Heart right ventricle (tissue), 16 donors: Measurements from ENCODE around the gene RAP1GAP2. TPM values are rescaled to one million over a fixed set of nuclear protein-coding genes. Genes with fewer than 3 reads are reported as not detected.

Experiments used
- ATAC-seq, 8 donors: fragments of 200-7000 bp; cut with Tn5 transposase; one replicate each; pipeline ENCODE4 v1.9.1; 2020; ENCODE audit warnings: mild to moderate bottlenecking in 8 of 8, moderate library complexity in 8 of 8, moderate number of reproducible peaks in 1 of 8
- DNase-seq, 2 donors: peaks; one replicate each; pipeline ENCODE4 v3.0.0-alpha.2; 2020
- H3K27ac ChIP-seq, 10 donors: fragments of 200-600 bp; sonication (generic) in 2 of 10; one replicate each; pipeline versions ENCODE4 v1.5.0 to v1.8.0; 2020 to 2022; ENCODE audit warnings: mild to moderate bottlenecking in 3 of 10
- H3K27me3 ChIP-seq, 7 donors: fragments of 200-600 bp; one replicate each; pipeline ENCODE4 v1.8.0; 2021 to 2022; ENCODE audit warnings: mild to moderate bottlenecking in 2 of 7
- H3K36me3 ChIP-seq, 9 donors: fragments of 200-600 bp; sonication (generic) in 1 of 9; one replicate each; pipeline versions ENCODE4 v1.5.0 to v1.8.0; 2020 to 2022; ENCODE audit warnings: mild to moderate bottlenecking in 2 of 9
- H3K4me1 ChIP-seq, 9 donors: fragments of 200-600 bp; sonication (generic) in 1 of 9; one replicate each; pipeline versions ENCODE4 v1.5.0 to v1.8.0; 2020 to 2022; ENCODE audit warnings: mild to moderate bottlenecking in 4 of 9
- H3K4me3 ChIP-seq, 10 donors: fragments of 200-600 bp; sonication (generic) in 2 of 10; one replicate each; pipeline versions ENCODE4 v1.5.0 to v1.8.0; 2020 to 2022; ENCODE audit warnings: mild to moderate bottlenecking in 7 of 10, moderate library complexity in 2 of 10
- H3K9me3 ChIP-seq, 11 donors: fragments of 200-600 bp in 10 of 11; sonication (generic) in 2 of 11; one replicate each; pipeline versions ENCODE4 v1.5.0 to v1.8.0; 2013 to 2022; ENCODE audit warnings: mild to moderate bottlenecking in 2 of 11, control low read depth in 1 of 11, moderate library complexity in 1 of 11
- WGBS, 2 donors: extraction: QIAGEN DNeasy Blood & Tissue Kit; methylation state at CpG; one replicate each; pipeline ENCODE4 v1.1.7; 2013; ENCODE audit warnings: inconsistent platforms in 1 of 2; 5-methylcytosine and 5-hydroxymethylcytosine counted together
- intact Hi-C, 10 donors: fragments of 100-400 bp; cut with DNase I; formaldehyde crosslinking; loops; one replicate each; pipeline versions ENCODE4 v1.11.1 to v1.14.2; 2022
- polyA plus RNA-seq, 2 donors: library from polyadenylated mRNA; stranded (reverse); fragments of 200-250 nt; gene quantifications; one replicate each; pipeline ENCODE4 v1.2.3, GENCODE V29; 2013
- total RNA-seq, 10 donors: library from RNA; stranded (reverse); fragmentation: NEBNext Ultra II Directional in 3 of 10; extraction: Animal tissue kit (Norgen Biotek cat#: 25700) in 3 of 10; gene quantifications; one replicate each; pipeline versions ENCODE4 v1.2.1 to v1.2.4, GENCODE V29; 2021 to 2023
- TF ChIP-seq, protein P1 (sequence below), 9 donors: fragments of 200-600 bp; sonication (generic) in 2 of 9; IDR thresholded peaks; one replicate each; pipeline versions ENCODE4 v1.5.0 to v1.8.0; 2021 to 2022; ENCODE audit warnings: antibody characterized with exemption in 9 of 9, mild to moderate bottlenecking in 5 of 9, moderate library complexity in 1 of 9
- donor health status: Arrhythmogenic right ventricular cardiomyopathy.
- donor health status: ischemic (EF 13 %, LVEDD 7.1; RV severe dilation, severe dysfunction).
- donor health status: healthy with polysubstance abuse.
- donor health status: DM: no; HTN: yes; CAD: no.
- donor health status: DM: no; HTN: no; CAD: no.
- donor health status: ischemic (EF 25% LVEDD 6.9; RV normal size, moderate dysfunction).
- donor health status: ischemic (EF 25% LVEDD 5.7; RV mildly dilated, moderate dysfunction).
- donor health status: healthy.
- donor health status: DM: yes; HTN: yes; CAD: no.
- donor health status: Ischemic cardiomyopathy.
- donor health status: ischemic (EF 35%, LVEDD 5.7; RV mildly dilated, moderate dysfunction).
- donor health status: nonischemic (EF 11% LVEDD 7.7; RV severe dilation, severe dysfunction).
- donor health status: DM: yes; HTN: yes; CAD: no.
- donor health status: PGD.
- donor health status: ischemic (EF 29% LVEDD 5.4; RV normal size, mild dysfunction).
- donor health status: nonischemic (EF 23%, LVEDD 6.1; RV moderate dilation, normal function).

RAP1GAP2 gene
- total and polyA plus RNA-seq, 12 donors: 9.5 to 51.3 (median 34.6) TPM

- ATAC-seq: peak; percentile 61 to 89 (median 88)
- peaks cover 0 to 18% (median 3%) of the 10 kb centered on the region in 9 donors for H3K4me1 ChIP-seq
- 12 to 21% methylated on average over 13 to 14 of the region's 14 CpGs for WGBS, 2 donors
- peaks cover 0 to 7% (median 0%) of the 10 kb centered on the region in 7 donors for H3K27me3 ChIP-seq
- TF ChIP-seq, protein P1, sequence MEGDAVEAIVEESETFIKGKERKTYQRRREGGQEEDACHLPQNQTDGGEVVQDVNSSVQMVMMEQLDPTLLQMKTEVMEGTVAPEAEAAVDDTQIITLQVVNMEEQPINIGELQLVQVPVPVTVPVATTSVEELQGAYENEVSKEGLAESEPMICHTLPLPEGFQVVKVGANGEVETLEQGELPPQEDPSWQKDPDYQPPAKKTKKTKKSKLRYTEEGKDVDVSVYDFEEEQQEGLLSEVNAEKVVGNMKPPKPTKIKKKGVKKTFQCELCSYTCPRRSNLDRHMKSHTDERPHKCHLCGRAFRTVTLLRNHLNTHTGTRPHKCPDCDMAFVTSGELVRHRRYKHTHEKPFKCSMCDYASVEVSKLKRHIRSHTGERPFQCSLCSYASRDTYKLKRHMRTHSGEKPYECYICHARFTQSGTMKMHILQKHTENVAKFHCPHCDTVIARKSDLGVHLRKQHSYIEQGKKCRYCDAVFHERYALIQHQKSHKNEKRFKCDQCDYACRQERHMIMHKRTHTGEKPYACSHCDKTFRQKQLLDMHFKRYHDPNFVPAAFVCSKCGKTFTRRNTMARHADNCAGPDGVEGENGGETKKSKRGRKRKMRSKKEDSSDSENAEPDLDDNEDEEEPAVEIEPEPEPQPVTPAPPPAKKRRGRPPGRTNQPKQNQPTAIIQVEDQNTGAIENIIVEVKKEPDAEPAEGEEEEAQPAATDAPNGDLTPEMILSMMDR (IDR thresholded peaks at IDR 0.05): peak; percentile 84 to 96 (median 94)
- intact Hi-C loops: loop anchor here in 9 of 10 donors (1.0 to 5.0 kb wide), 4 partner anchors 182 to 185 kb away; no protein-coding TSS in a partner anchor
- no peak overlapping the region for H3K4me3 ChIP-seq
- peak; percentile 70 to 84 for DNase-seq
- no peaks in the 10 kb centered on the region for H3K36me3 ChIP-seq
- no peaks in the 10 kb centered on the region for H3K9me3 ChIP-seq
- H3K27ac ChIP-seq: no peak overlapping the region
These were observed 32.3 kb downstream of the RAP1GAP2 start for GRCh38 chr17:2828397-2829038.

DNA sequence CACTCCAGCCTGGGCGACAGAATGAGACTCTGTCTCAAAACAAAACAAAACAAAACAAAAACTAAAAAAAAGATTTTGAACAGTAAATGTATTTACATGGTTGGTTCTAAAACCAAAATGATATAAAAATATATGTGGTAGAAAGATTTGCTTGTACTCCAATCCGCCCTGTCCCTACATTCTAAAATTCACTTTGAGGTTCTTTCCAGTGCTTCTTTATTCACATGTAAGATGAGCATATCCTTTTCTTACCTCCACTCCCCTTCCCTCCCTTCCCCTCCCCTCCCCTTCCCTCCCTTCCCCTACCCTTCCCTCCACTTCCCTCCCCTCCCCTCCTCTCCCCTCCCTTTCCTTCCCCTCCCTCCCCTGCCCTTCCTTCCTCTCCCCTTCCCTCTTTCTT is 34.4 kb downstream of the RAP1GAP2 start:
- ATAC-seq: no peak
- Histone ChIP-seq H3K4me3 (no peak overlapping the region), H3K4me1 (peaks cover 0 to 6% (median 3%) of the 10 kb centered on the region in 9 donors), H3K36me3 (no peaks in the 10 kb centered on the region), H3K27ac (no peak overlapping the region), H3K27me3 (peaks cover 0 to 7% (median 0%) of the 10 kb centered on the region in 7 donors), H3K9me3 (no peaks in the 10 kb centered on the region)
- DNase-seq: no peak
- TF ChIP-seq, protein P1 (IDR thresholded peaks at IDR 0.05): no peak
- 46 to 49% methylated on average over 2 of the region's 2 CpGs for WGBS, 2 donors
- intact Hi-C loops: no loop called here

DNA sequence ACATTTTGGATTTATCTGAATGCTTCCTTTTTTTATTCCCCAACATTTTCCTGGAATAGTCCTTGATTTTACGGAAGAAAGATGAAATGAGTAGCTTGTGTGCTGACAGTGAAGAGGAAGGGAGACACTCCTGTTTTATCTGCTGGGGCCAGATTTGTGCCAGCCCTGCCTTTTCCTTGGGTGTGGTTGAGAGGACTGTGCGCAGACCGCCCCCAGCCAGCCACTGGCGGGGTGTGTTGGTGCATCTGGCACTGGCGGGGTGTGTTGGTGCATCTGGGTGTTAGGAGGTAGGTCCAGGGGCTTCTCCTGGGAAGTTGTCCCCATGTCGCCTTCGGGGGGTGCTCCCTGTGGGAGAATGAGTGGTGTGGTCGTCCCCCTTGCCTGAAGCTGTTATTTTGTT is 39.5 kb downstream of the RAP1GAP2 start:
- intact Hi-C loops: loop anchor here in 1 of 10 donors (5.0 kb wide), 1 partner anchor 172 kb away; no protein-coding TSS in a partner anchor
- Histone ChIP-seq H3K36me3 (no peaks in the 10 kb centered on the region), H3K27ac (no peak overlapping the region), H3K4me3 (no peak overlapping the region), H3K4me1 (no peaks in the 10 kb centered on the region), H3K9me3 (no peaks in the 10 kb centered on the region), H3K27me3 (no peaks in the 10 kb centered on the region)
- TF ChIP-seq, protein P1 (IDR thresholded peaks at IDR 0.05): no peak
- WGBS, 2 donors: 64 to 68% methylated on average over 8 of the region's 8 CpGs
- DNase-seq (no peak), ATAC-seq (no peak)

DNA sequence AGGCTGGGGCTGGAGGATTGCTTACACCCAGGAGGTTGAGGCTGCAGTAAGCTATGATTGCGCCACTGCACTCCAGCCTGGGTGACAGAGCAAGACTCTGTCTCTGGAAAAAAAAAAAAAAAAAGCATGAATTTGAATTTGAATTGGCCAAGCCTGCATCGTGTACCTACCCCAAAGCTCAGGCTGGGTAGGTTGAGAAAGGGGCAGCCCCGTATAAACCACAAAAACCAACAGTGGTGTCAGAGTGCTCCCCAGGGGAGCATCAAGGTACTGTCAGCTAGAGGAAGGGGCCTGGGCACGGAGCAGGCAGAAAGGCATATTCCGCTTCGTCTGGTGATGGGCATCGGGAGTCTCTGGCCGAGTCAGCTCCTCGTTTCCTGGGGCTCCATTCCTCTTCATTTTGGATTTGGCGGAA is 40.9 kb downstream of the RAP1GAP2 start:
- Histone ChIP-seq H3K4me3 (no peak overlapping the region), H3K36me3 (no peaks in the 10 kb centered on the region), H3K27ac (no peak overlapping the region), H3K4me1 (no peaks in the 10 kb centered on the region), H3K9me3 (no peaks in the 10 kb centered on the region), H3K27me3 (no peaks in the 10 kb centered on the region)
- DNase-seq (no peak), ATAC-seq (peak in 1 of 8 donors; percentile 9)
- 76% methylated on average over 10 of the region's 10 CpGs for WGBS, 2 donors
- TF ChIP-seq, protein P1 (IDR thresholded peaks at IDR 0.05): no peak
- intact Hi-C loops: loop anchor here in 1 of 10 donors (5.0 kb wide), 1 partner anchor 170 kb away; no protein-coding TSS in a partner anchor
